Bronchial epithelial cell (primary cell): ENCODE data around the gene THEM5. TPM values are rescaled to one million over a fixed set of nuclear protein-coding genes. Genes with fewer than 3 reads are reported as not detected.

Source experiments
- DNase-seq: peaks from one replicate; pipeline ENCODE4 v3.0.0-alpha.2; 2010; ENCODE audit warnings: low read depth
- FAIRE-seq: peaks from 2 replicates; lab custom pipeline; 2011; peaks lifted over from hg19 to GRCh38; lab: Jason Lieb, UNC
- H3K27me3 ChIP-seq: 2 replicates; pipeline ENCODE4 v1.5.1; 2011; ENCODE audit warnings: low read length; ENCODE audit not compliant: control insufficient read depth, insufficient read depth
- H3K36me3 ChIP-seq: 2 replicates; pipeline ENCODE4 v1.5.1; 2011; ENCODE audit warnings: low read length; ENCODE audit not compliant: control insufficient read depth, insufficient read depth
- H3K4me3 ChIP-seq: 2 replicates; pipeline ENCODE4 v1.5.1; 2011; ENCODE audit warnings: mild to moderate bottlenecking, low read depth, low read length, control low read depth
- total RNA-seq: library from RNA; depleted of rRNA; stranded (reverse); fragments of >200 nt; gene quantifications from 2 replicates; pipeline ENCODE4 v1.2.1, GENCODE V29; 2014
- TF ChIP-seq, protein P1 (sequence below): IDR thresholded peaks from 2 replicates; pipeline ENCODE4 v1.5.1; 2011; ENCODE audit warnings: mild to moderate bottlenecking, moderate library complexity, low read length, control low read depth, inconsistent platforms; ENCODE audit not compliant: insufficient read depth, severe bottlenecking

Gene THEM5
- total RNA-seq, 1 donor from 2014 or later, result not detected

DNA sequence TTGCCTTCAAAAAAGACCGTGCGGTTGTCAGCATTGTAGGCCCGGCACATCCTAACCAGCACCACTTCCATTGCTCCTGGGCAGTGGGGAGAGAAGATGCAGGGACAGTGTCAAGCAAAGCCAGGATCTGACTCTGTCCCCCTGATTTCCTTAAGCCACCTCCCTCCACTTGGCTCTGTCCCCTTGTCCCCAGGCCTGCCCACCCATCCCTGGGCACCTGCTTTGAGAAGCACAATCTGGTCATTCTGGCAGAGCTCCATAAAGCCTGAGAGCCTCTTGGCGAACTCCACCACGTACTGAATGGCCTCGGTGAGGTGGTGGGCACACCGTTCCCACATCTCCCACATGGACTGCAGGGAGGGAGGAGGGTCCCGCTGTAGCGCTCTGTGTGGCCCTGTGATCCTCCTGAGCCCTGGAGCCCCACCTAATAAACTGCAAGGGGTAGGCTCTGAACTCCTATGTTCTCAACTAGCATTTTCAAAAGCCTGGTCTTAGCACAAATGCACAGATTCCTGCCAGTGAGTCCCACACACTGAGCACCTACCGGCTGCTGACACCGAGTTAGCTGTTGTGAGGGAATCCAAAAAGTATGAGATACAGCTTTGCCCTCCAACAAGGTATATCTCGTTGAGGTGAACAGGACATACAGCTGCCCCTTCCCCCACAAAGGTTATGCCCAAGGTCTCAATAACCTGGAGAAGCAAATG, 40.1 kb downstream of the THEM5 start:
- TF ChIP-seq, protein P1, sequence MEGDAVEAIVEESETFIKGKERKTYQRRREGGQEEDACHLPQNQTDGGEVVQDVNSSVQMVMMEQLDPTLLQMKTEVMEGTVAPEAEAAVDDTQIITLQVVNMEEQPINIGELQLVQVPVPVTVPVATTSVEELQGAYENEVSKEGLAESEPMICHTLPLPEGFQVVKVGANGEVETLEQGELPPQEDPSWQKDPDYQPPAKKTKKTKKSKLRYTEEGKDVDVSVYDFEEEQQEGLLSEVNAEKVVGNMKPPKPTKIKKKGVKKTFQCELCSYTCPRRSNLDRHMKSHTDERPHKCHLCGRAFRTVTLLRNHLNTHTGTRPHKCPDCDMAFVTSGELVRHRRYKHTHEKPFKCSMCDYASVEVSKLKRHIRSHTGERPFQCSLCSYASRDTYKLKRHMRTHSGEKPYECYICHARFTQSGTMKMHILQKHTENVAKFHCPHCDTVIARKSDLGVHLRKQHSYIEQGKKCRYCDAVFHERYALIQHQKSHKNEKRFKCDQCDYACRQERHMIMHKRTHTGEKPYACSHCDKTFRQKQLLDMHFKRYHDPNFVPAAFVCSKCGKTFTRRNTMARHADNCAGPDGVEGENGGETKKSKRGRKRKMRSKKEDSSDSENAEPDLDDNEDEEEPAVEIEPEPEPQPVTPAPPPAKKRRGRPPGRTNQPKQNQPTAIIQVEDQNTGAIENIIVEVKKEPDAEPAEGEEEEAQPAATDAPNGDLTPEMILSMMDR, result no peak
- peak; percentile 36 for FAIRE-seq

GRCh38 chr1:151811181-151811580, 42.3 kb downstream of the THEM5 start:
- Histone ChIP-seq H3K36me3 (no peaks in the 10 kb centered on the region), H3K4me3 (no peak overlapping the region), H3K27me3 (peaks cover 12% of the 10 kb centered on the region)
- DNase-seq, result no peak
- TF ChIP-seq, protein P1, result no peak
- FAIRE-seq, result no peak

More for the DNA sequence above, 40.1 kb downstream of the THEM5 start:
- H3K4me3 ChIP-seq, result no peak overlapping the region
- DNase-seq, result no peak
- H3K36me3 ChIP-seq, result no peaks in the 10 kb centered on the region
- H3K27me3 ChIP-seq, result peaks cover 3% of the 10 kb centered on the region

DNA sequence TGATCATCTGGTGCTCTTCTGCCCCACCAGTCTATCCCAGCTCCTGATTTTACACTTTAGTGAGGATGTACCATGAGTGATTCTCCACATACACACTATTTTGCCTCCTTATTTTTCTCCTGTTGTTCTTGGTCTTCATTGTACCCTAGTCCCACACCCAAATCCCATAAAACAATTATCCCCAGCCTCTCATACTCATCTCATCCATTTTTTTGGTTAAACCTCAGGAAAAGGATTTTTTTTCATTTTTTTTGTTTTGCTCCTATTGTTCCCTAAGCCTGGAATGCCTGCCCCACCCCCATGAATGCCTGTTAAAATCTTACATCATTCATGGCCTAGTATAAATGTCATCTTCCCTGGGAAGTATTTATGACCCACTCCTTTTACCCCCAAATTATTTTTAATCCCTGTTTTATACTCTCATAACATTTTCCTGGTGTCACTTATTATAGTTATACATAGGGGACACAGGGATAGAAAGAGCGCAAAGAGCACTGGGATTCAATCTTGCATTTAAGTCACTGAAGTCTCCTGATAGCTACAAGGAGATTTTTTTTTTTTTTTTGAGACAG, 43.4 kb downstream of the THEM5 start:
- Histone ChIP-seq H3K36me3 (no peaks in the 10 kb centered on the region), H3K27me3 (peaks cover 16% of the 10 kb centered on the region), H3K4me3 (no peak overlapping the region)
- FAIRE-seq (no peak), DNase-seq (no peak)
- TF ChIP-seq, protein P1, result no peak

DNA sequence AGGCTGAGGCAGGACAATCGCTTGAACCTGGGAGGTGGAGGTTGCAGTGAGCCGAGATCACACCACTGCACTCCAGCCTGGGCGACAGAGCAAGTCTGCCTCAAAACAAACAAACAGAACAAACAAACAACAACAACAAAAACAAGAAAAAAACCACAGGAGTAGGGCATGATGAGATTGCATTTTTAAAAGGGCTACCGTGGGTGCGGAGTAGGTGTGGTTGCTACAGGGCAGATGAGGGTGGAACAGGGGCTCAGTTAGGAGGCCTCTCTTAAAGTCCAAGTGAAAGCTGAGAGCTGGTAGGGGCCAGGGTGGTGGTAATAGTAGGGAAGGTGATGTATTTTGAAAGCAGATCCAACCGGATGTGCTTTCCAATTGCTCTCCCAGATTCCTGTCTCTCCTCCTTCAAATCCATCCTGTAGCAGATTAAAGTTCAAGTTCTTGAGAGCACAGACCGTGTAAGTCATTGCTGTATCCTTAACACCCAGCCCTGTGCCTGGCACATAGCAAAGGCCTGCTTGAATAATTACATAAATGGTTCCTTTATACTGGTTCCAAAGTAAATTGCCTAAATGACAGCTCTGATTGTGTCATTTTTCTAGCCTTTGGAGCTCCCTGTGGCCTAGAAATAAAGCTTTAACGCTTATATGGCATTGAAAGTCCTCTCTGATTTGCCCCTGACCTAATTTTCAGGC, 44.1 kb downstream of the THEM5 start:
- H3K4me3 ChIP-seq, result no peak overlapping the region
- TF ChIP-seq, protein P1, result no peak
- no peak for DNase-seq
- H3K36me3 ChIP-seq, result no peaks in the 10 kb centered on the region
- FAIRE-seq, result no peak
- peaks cover 14% of the 10 kb centered on the region for H3K27me3 ChIP-seq

- peaks cover 13% of the 10 kb centered on the region for H3K27me3 ChIP-seq
- no peaks in the 10 kb centered on the region for H3K36me3 ChIP-seq
- TF ChIP-seq, protein P1, result no peak
- FAIRE-seq (peak; percentile 85), DNase-seq (no peak)
- no peak overlapping the region for H3K4me3 ChIP-seq
Observed at GRCh38 chr1:151807766-151808165, 45.7 kb downstream of the THEM5 start.
